Panc1 (cell line): ENCODE data around the gene ASCC1. TPM values are rescaled to one million over a fixed set of nuclear protein-coding genes. Genes with fewer than 3 reads are reported as not detected.

Source experiments
- ATAC-seq: fragments of 200-7000 bp; cut with Tn5 transposase; 2 replicates; pipeline ENCODE4 v1.9.1; 2020; ENCODE audit warnings: mild to moderate bottlenecking, moderate library complexity
- BruUV-seq: library from RNA; stranded (reverse); fragments of 400-500 nt; replicated peaks from 2 replicates; lab custom pipeline; 2021; lab: Mats Ljungman, UMichigan
- CTCF ChIA-PET: fragments of 300-600 bp; sonication (Branson Sonifier 250); formaldehyde crosslinking; loops from one replicate; lab custom pipeline; 2022; ENCODE audit warnings: antibody characterized with exemption; lab: Charles Lee
- POLR2A ChIA-PET: fragments of 300-600 bp; sonication (Branson Sonifier 250); formaldehyde crosslinking; loops from one replicate; lab custom pipeline; 2022; ENCODE audit warnings: antibody characterized with exemption; lab: Charles Lee
- DNase-seq: peaks from one replicate; pipeline ENCODE4 v3.0.0-alpha.2; 2010; ENCODE audit warnings: low read depth, low spot score
- H3K27ac ChIP-seq: 2 replicates; pipeline ENCODE4 v1.5.1; 2011; ENCODE audit warnings: mild to moderate bottlenecking, low read length, inconsistent platforms
- H3K27me3 ChIP-seq: fragments of 200-500 bp; sonication (Bioruptor generic); 2 replicates; pipeline ENCODE4 v1.6.0; 2014; ENCODE audit warnings: low read length, inconsistent platforms; ENCODE audit not compliant: control insufficient read depth, insufficient read depth
- H3K36me3 ChIP-seq: fragments of 200-500 bp; sonication (Bioruptor generic); 2 replicates; pipeline ENCODE4 v1.5.1; 2014; ENCODE audit warnings: inconsistent platforms, mild to moderate bottlenecking, low read length, moderate library complexity; ENCODE audit not compliant: control insufficient read depth, insufficient read depth
- H3K4me1 ChIP-seq: 2 replicates; pipeline ENCODE4 v1.5.1; 2011; ENCODE audit warnings: inconsistent platforms, mild to moderate bottlenecking, low read length, moderate library complexity; ENCODE audit not compliant: control insufficient read depth, insufficient read depth
- H3K4me3 ChIP-seq, 2 experiments: 2 replicates each; pipeline ENCODE4 v1.5.1; 2011 to 2012; ENCODE audit warnings: low read depth in 2 of 2, low read length in 2 of 2, mild to moderate bottlenecking in 2 of 2, inconsistent platforms in 1 of 2, moderate library complexity in 1 of 2
- H3K9me3 ChIP-seq: fragments of 200-500 bp; sonication (Bioruptor generic); 2 replicates; pipeline ENCODE4 v1.5.1; 2014; ENCODE audit warnings: low read depth, mild to moderate bottlenecking, inconsistent platforms, low read length, moderate library complexity; ENCODE audit not compliant: control insufficient read depth, insufficient read depth
- CTCF ChIP-seq: fragments of 450-650 bp; IDR thresholded peaks from 2 replicates; pipeline ENCODE4 v1.5.1; 2017; ENCODE audit warnings: mild to moderate bottlenecking
- POLR2AphosphoS5 ChIP-seq: IDR thresholded peaks from 2 replicates; pipeline ENCODE4 v1.6.1; 2012; ENCODE audit warnings: mild to moderate bottlenecking, low read depth, low read length, moderate library complexity
- SIN3A ChIP-seq: IDR thresholded peaks from 2 replicates; pipeline ENCODE4 v1.6.1; 2012; ENCODE audit warnings: low read depth, mild to moderate bottlenecking, low read length, moderate library complexity, borderline replicate concordance; ENCODE audit not compliant: insufficient read depth
- TCF7L2 ChIP-seq: IDR thresholded peaks from 2 replicates; pipeline ENCODE4 v1.6.1; 2011; ENCODE audit warnings: mild to moderate bottlenecking, low read depth, low read length, inconsistent platforms
- in situ Hi-C: cut with HindIII; loops from 2 replicates; pipeline ENCODE4 v1.10.0; 2016; ENCODE audit warnings: low sequenced_read_pairs, low pct_unique_long_range_greater_than_20kb
- intact Hi-C: fragments of 100-400 bp; cut with micrococcal nuclease; formaldehyde crosslinking; loops from one replicate; pipeline ENCODE4 v1.10.0; 2022; ENCODE audit not compliant: unreplicated experiment
- total RNA-seq: library from RNA; stranded (reverse); gene quantifications from one replicate; pipeline ENCODE4 v1.2.1, GENCODE V29; 2021; ENCODE audit not compliant: unreplicated experiment
- TF ChIP-seq, protein P1 (sequence below), 2 experiments: IDR thresholded peaks; 2 replicates each; pipeline ENCODE4 v1.6.1; 2011 to 2012; ENCODE audit warnings: low read depth in 2 of 2, control low read depth in 1 of 2, low read length in 1 of 2, mild to moderate bottlenecking in 1 of 2, moderate library complexity in 1 of 2; ENCODE audit not compliant: insufficient read depth in 1 of 2

The ASCC1 gene
- total RNA-seq, 1 experiment from 2014 or later: 114 TPM

DNA sequence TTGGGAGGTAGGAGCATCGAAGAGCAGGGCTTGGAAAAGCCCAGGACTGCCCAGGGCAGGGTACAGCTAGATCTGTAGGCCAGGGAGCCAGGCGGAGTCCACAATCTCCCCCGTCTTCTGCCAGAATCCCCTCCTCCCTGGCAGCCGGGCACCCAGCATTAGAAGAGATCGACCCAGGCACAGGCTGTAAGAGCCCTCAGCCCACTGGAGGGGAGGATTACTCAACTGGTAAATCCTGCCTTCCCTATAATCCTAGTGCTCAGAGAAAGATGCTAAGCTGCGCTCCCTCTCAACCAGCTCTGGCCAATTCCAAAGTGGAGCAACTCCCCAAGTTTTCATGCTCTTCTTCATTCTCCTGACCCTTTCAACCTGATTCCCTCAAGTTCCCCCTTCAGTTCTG lies 130.9 kb downstream of the ASCC1 start:
- CTCF ChIA-PET: no interaction called here
- Histone ChIP-seq H3K27me3 (no peaks in the 10 kb centered on the region), H3K9me3 (no peaks in the 10 kb centered on the region), H3K4me1 (peaks cover 28% of the 10 kb centered on the region), H3K4me3 (no peak overlapping the region), H3K27ac (peak overlapping the region; percentile 5; the same call in 1 of the 2 replicates), H3K36me3 (no peaks in the 10 kb centered on the region)
- POLR2A ChIA-PET: no interaction called here
- DNase-seq (no peak), ATAC-seq (no peak)
- intact Hi-C loops: no loop called here
- no peak for TF ChIP-seq CTCF
- no peak for TF ChIP-seq POLR2AphosphoS5
- TF ChIP-seq, protein P1, sequence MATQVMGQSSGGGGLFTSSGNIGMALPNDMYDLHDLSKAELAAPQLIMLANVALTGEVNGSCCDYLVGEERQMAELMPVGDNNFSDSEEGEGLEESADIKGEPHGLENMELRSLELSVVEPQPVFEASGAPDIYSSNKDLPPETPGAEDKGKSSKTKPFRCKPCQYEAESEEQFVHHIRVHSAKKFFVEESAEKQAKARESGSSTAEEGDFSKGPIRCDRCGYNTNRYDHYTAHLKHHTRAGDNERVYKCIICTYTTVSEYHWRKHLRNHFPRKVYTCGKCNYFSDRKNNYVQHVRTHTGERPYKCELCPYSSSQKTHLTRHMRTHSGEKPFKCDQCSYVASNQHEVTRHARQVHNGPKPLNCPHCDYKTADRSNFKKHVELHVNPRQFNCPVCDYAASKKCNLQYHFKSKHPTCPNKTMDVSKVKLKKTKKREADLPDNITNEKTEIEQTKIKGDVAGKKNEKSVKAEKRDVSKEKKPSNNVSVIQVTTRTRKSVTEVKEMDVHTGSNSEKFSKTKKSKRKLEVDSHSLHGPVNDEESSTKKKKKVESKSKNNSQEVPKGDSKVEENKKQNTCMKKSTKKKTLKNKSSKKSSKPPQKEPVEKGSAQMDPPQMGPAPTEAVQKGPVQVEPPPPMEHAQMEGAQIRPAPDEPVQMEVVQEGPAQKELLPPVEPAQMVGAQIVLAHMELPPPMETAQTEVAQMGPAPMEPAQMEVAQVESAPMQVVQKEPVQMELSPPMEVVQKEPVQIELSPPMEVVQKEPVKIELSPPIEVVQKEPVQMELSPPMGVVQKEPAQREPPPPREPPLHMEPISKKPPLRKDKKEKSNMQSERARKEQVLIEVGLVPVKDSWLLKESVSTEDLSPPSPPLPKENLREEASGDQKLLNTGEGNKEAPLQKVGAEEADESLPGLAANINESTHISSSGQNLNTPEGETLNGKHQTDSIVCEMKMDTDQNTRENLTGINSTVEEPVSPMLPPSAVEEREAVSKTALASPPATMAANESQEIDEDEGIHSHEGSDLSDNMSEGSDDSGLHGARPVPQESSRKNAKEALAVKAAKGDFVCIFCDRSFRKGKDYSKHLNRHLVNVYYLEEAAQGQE (IDR thresholded peaks at IDR 0.05; ENCODE audit: insufficient read depth in 1 of 2, low read depth in 2 of 2, low read length in 1 of 2): no peak
- no peak for TF ChIP-seq TCF7L2
- TF ChIP-seq SIN3A: no peak
- BruUV-seq: no TSS peak
- in situ Hi-C loops: no loop called here

GRCh38 chr10:72083790-72084459 lies 132.2 kb downstream of the ASCC1 start:
- ATAC-seq (no peak), DNase-seq (no peak)
- H3K4me1 ChIP-seq: peaks cover 29% of the 10 kb centered on the region
- peak overlapping the region; percentile 26; the same call in 1 of the 2 replicates for H3K27ac ChIP-seq
- H3K27me3 ChIP-seq: no peaks in the 10 kb centered on the region
- TF ChIP-seq POLR2AphosphoS5 (no peak), CTCF (no peak), TCF7L2 (no peak), SIN3A (no peak)
- TF ChIP-seq, protein P1 (IDR thresholded peaks at IDR 0.05; ENCODE audit: insufficient read depth in 1 of 2, low read depth in 2 of 2, low read length in 1 of 2): no peak
- in situ Hi-C loops (no loop called here), intact Hi-C loops (no loop called here)
- H3K36me3 ChIP-seq: no peaks in the 10 kb centered on the region
- no TSS peak for BruUV-seq
- no peak overlapping the region for H3K4me3 ChIP-seq
- ChIA-PET POLR2A (interaction anchor here (0.5 kb wide), 1 partner anchor 200 kb away, joined by 4 read pairs; no protein-coding TSS in a partner anchor), CTCF (no interaction called here)
- H3K9me3 ChIP-seq: no peaks in the 10 kb centered on the region
